HTR-8/SVneo (cell line): ENCODE data around the gene C10orf95.

Experiments used
- DNase-seq: peaks from one replicate; pipeline ENCODE4 v3.0.0; 2011; ENCODE audit warnings: low spot score, mixed read lengths; ENCODE audit not compliant: insufficient read length
- FAIRE-seq: peaks from 2 replicates; lab custom pipeline; 2011; peaks lifted over from hg19 to GRCh38; lab: Jason Lieb, UNC

Gene C10orf95

DNA sequence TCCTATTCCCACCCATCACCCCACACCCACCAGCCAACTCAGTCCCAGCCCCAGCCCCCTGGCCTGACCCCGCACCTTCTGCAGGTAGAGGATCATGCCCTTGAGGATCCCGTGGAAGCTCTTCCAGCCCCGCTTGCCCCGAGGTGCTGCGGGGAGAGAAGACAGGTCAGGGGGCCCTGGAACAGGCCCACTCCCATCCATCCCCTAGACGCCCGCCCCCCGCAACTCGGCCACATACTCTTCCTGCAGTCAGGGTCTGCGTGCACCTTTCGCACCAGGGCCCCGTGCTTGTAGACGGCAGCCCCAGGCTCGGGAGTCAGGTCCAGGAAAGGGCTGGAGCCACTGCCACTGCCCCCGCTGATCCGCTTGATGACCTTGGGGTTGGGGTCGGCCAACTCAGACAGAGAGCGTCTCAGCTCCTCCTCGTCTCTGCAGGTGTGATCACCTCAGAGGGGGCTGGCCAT is 46.2 kb downstream of the C10orf95 start:
- no peak for FAIRE-seq

DNA sequence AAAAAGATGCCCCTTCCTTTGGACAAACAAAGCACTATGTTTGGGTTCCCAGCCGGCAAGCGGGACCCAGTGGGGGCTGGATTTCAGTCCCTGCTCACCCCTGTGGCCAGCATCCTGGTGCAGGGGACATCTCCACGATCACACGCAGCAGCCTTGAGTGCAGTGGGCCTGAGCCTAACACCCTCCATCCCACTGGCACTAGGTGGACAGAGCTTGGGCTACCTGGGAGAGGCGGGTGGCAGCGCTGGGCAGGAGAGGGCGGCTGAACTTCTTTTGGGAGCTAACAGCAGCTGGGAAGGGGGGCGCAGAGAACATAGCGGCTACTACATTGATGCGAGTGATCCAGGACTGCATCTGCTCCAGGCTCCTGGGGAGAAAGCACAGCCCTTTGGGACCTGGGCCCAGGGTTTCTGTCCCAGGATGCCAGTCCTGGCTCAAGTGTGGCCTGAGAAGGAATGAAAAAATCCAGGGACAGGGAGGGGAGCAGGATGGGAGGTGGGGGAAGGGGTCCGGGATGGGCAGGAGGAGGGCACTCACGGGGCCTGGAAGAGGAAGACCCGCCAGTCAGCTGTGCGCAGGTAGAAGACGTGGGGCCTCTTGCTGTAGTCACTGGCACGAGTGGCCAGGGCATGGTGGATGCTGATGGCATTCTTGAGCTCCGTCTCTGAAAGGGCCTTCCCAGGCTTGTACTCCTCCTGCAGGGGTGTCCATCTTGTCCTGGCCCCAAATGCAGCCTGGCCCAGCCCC is 46.8 kb downstream of the C10orf95 start:
- no peak for DNase-seq
- no peak for FAIRE-seq

More for the DNA sequence above, 46.2 kb downstream of the C10orf95 start:
- DNase-seq, result no peak

DNA sequence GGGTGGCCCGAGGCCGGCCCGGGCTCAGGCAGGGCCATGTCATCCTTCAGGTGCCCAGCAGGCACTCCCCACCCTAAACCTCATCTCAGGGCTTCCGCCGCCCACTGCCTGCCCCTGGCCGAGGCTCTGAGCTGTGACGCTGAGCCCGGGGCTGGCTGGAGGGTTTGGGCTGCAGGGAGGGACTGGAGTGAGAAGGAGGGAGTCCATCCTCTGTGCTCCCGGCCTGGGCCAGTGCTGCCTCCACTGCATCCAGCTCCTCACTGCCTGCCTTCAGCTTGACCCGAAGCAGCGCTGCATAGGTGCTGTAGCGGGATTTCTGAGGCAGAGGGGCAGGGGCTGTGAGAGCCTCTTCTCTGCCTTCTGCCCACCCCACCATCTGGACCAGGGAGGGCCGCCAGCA is 48.2 kb downstream of the C10orf95 start:
- DNase-seq, result no peak
- no peak for FAIRE-seq

- DNase-seq (no peak), FAIRE-seq (no peak)
These were observed 48.8 kb downstream of the C10orf95 start for GRCh38 chr10:102402512-102402896.

- peak; percentile 78 for FAIRE-seq
- DNase-seq, result peak; percentile 79
These were observed 49.4 kb downstream of the C10orf95 start for GRCh38 chr10:102401735-102402511.

- DNase-seq (no peak), FAIRE-seq (no peak)
These were observed 50.0 kb downstream of the C10orf95 start for GRCh38 chr10:102401342-102401654.

DNA sequence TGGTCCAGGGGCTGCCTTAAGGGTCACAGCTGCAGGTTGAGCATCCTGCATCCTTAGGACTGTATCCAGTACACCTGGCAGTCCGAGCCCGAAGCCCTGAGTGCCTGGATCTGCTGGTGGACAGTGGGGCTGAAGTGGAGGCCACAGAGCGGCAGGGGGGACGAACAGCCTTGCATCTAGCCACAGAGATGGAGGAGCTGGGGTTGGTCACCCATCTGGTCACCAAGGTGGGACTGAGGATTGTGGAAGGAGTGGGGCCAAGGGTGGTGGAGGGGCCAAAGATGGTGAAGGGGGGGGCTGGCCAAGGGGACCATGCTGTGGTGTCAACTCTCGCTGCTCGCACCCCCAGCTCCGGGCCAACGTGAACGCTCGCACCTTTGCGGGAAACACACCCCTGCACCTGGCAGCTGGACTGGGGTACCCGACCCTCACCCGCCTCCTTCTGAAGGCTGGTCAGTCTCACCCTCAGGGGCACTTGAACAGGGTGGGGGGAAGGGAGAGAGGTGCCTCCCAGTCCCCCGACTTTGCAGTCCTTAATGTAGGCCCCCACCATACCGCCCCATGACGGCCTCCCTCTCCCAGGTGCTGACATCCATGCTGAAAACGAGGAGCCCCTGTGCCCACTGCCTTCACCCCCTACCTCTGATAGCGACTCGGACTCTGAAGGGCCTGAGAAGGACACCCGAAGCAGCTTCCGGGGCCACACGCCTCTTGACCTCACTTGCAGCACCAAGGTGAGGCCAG is 50.6 kb downstream of the C10orf95 start:
- FAIRE-seq (peak; percentile 54), DNase-seq (no peak)

- FAIRE-seq (no peak), DNase-seq (no peak)
These were observed 51.3 kb downstream of the C10orf95 start for GRCh38 chr10:102400076-102400475.
